Skeletal muscle cell (primary cell): Measurements from ENCODE around the gene FREY1.

ENCODE experiments used
- DNase-seq: peaks from one replicate; pipeline ENCODE4 v3.0.0-alpha.2; 2010; ENCODE audit warnings: low read depth
- H3K4me3 ChIP-seq: 2 replicates; pipeline ENCODE4 v1.5.1; 2011; ENCODE audit warnings: low read depth, mild to moderate bottlenecking, control low read depth, low read length, moderate library complexity

Gene FREY1, protein sequence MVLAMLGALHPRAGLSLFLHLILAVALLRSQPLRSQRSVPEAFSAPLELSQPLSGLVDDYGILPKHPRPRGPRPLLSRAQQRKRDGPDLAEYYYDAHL

DNA sequence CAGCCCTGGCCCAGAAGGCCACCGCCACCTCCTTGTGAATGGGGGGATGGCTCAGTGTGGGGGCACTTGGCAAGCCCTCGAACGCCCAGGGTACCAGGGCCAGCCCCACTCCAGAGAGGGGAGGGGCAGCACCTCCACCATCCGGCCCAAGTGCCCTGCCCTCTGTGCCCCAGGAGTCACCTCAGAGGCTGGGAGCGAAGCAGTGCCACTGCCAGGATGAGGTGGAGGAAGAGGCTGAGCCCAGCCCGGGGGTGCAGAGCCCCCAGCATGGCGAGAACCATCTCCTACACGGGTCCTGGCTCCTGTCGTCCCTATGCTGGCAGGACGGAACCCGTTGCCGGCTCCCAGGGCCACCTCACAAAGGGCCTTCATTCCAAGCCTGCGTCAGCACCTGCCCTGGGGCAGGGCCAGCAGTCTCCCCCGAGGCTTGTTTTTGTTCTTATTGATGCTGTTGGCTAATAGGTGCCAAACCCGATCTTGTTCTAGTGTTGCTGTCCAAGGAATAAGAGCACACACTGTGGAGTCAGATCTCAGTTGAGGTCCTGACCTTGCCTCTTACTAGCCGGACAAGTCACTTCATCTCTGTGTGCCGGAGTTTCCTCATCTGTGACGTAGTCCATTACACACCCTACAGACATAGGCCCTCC lies at the start of gene FREY1:
FREY1 (minus strand) TSS at position 307 of the 647 bp plus-strand sequence; CDS start at position 281, 26 bp downstream.
- H3K4me3 ChIP-seq, result no peak within 1 kb of the TSS
- DNase-seq, result no peak

DNA sequence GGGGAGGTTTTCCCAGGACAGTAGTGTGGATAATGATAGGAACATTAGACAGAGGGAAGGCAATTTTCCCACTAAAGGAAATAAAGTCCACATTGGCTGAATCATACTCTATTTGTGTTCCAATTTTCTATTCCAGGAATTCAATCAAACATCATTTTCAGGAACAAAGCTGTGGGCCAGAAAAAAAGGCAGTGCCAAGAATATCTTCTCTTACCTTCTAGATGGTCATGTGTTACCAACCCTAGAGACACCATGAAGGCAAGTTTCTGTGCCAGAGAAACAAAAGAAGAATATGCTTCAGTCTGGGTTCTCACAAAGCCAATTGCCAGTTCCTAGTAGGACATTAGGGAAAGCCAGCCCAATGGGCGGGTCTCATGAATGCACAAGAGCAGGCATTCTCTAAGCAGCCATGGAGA lies 42.9 kb upstream of the FREY1 start:
- DNase-seq, result no peak
- H3K4me3 ChIP-seq, result no peak overlapping the region

DNA sequence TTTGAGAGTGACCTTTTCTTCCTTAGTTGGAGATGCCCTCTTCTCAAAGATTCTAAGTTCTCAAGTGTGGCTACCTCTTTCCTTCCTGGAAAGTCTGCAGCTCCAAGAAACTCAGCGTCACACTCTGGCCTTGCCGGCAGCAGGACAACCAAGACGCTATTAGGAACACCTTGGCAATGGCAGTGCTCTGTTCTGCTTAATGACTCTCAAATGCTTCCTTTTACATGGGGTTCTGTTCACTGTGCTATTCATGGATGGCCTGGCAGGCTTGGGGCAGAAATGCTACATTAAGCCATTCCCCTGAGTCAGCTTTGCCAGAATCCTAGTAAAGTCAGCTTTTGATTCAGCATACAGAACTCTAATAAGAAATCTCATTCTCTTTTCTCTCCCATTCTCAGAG lies 41.3 kb upstream of the FREY1 start:
- no peak overlapping the region for H3K4me3 ChIP-seq
- no peak for DNase-seq

DNA sequence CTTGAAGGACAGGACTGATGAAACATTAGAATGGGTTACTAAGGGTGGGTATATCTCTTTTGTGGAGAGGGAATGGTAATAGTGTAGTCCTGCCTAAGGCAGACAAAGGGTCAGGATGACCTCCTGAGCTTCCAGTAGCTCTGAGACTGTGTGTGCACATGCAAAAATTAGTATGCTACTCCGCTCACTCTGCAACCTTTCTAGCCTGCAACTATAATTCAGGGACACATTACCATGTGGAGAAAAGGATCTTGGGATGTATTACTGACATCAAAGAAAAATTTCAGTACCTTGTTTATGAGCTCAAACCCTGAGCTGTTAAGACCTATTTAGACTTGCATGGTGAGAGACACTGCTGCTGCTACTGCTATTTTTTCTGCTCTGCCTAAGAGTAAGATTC lies 40.8 kb upstream of the FREY1 start:
- H3K4me3 ChIP-seq, result no peak overlapping the region
- no peak for DNase-seq

DNA sequence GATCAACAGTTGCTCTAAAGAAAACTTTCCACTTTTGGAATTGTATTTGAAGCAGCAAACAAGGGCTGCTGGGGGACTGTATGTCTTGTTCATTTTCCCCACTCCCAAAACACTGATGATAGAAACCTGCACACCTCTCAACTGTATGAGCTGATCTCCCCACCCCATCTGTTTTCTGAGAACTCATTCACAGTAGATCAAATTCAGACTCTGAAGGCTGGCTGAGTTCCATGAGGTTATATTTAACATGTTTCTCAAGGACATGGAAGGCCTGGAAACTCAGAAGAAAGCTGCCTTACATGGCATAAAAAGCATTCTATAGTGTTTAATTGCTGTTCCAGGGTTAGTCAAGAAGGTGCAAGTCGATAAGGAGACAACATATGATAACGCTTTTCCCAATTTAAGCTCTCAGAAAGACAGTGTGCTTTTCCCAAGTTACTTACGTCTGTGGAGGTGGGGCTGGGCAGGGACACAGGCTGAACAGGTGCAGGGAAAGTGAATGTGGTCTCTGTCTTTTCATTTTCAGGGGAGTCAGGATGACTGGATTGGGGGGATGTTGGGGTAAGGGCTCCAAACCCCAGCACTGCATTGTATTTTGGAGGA lies 38.4 kb upstream of the FREY1 start:
- no peak overlapping the region for H3K4me3 ChIP-seq
- no peak for DNase-seq

DNA sequence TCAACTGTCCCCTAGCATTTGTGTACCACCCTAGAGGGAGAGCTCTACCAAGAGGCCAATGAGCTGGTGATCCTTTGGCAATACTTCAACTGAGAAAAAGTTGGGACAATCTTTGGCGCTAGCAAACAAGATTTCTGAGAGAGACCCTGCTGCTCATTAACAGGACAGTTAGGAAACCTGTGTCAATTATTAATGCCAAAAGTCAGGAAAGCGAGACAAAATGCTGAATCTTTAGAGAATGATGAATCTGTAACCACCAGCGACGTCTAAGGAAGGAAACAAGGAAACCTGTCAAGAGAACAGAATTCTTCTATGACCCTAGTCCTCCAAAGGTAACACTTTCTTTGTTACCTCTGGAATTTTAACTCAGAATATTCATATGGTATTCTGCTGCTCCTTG lies 35.3 kb upstream of the FREY1 start:
- no peak overlapping the region for H3K4me3 ChIP-seq
- no peak for DNase-seq

DNA sequence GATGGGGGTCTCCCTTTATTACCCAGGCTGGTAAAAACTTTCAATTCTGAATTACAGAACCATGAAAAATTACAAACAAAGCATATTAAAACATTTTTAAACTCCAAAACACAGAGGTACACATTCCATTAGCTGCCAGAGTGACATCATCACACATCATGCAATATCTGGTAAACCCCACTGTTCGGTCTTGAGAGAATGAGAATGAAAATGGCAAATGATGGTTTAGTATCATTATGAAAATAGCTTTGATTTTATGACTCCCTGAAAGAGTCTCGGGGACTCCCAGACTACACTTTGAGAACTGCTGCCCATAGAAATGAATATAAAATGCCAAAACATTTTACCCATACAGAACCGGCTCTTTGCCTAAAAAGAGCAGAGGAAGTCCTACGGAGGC lies 34.2 kb upstream of the FREY1 start:
- no peak for DNase-seq
- H3K4me3 ChIP-seq, result no peak overlapping the region

DNA sequence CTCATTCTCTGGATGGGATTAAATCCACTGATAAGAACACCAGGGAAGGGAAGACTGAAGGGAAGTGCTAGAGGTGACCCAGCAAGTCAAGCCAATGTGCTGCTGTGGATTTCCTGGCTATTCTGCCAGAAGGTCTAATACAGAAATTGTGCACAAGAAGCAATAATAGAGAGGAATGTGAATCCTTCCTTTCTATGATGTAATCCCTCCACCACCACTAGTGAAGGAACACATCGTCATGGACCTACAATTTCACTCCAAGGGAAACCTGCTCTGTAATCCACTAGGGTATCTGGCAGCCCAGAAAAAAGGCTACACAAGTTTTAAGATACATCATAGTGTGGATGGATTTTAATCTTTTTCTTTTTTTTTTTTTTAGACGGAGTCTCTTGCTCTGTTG lies 32.8 kb upstream of the FREY1 start:
- no peak for DNase-seq
- no peak overlapping the region for H3K4me3 ChIP-seq

DNA sequence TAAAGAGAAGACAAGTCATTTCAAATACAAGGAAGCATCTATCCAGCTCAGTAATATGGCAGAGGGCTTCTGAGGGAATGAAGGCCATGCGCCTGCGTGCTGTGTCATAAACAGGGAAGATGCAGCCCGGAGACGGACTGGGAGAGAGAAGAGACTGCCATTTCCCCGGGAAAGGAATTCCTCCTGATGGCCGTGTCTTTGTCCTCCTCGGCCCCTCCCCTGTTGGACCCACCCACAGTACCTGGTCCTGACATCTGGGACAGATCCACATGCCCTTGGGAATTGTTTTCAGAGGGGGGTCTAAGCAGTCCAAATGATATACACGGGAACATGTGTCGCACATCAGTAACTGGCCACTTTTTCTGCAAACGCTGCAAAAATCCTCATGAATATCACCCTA lies 30.8 kb upstream of the FREY1 start:
- H3K4me3 ChIP-seq, result no peak overlapping the region
- DNase-seq, result no peak

DNA sequence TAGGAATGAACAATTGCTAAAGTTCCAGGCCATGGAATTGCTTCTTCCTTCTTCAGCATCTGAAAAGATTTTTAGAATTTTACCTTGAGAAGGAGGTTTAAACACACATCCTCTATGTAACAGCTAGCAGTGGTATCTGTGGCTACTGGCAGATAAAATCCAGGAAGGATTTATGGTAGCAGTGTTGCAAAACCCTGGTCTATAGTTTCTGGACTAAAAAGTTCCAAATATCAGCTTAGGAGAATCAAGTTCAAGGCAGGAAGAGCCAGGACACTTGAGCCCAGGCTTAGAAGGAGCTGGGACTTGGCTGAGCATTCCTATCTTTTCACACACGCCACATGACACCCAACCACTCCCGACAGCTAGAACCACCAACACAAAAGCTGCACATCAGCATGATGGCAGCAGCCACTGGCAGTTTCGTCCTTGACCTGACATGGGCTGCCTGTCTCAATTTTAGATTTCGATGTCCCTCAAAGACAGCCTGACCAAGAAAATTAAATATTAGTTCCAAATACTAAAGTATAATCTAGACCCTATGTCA lies 29.5 kb upstream of the FREY1 start:
- DNase-seq, result no peak
- no peak overlapping the region for H3K4me3 ChIP-seq

DNA sequence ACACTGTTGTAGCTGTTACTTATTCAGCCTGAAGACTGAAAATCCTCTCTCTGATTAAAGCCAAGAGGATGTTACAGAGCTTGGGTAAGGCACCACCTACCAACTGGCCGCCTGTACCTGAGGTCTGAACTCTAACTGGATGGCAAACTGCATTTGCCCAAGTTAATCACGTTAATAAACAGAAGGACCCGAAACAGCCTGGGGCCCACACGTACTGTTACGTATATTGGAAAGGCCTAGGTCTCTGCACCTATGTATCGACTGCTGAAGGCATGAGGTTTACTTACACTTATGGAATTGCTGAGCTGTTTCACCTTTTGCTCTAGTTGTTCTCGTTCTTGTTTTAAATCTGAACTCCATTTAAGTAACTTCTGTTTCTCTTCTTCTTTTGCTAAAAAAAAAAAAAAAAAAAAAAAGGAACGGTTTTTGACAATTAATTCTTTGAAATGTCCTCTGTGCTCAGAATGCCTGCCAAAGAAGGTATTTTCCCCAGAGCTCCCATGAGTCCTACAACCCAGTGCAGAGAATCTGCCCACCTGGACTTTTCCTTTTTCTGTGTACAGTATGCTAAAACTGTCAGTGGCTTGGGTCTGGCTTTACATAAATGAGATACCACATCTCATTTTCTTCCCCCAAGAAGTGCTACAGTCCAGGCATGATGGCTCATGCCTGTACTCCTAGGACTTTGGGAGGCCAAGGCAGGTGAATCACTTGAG lies 28.4 kb upstream of the FREY1 start:
- H3K4me3 ChIP-seq, result no peak overlapping the region

DNA sequence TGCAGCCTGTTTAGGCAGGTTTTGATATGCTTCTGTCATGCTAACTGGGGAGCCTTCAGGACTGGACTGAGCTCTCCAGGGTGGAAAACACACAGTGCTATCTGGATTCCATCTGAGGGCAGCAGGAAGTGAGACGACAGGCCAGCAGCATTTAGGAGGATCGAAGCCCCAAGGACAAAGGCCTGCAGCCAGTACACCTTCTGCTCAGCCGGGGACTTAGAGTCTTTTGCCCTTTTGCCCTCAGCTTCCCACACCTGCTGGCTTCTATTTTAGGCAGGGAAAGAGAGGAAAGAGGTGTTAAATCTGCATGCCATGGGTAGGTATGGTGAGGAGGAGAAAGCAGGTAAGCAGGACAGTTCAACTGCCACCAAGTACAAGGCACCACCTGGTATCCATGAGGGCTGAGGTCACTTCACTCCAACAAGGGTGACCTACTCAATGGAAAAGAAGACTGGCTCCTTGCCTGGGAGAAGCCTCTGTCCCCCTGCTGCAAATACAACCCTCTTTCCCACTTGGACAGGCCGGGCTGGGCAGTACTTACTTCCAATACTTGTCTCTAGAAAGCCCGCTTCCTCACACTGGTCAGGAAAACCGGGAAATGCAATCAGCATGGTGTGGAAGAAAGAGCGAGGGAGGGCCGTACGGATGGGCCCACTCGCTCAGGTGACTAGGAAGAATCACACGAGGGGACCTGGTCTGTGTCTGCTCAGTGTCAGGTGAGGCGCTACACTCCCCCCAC lies 27.7 kb upstream of the FREY1 start:
- DNase-seq, result no peak
- no peak overlapping the region for H3K4me3 ChIP-seq

More for the DNA sequence above, 28.4 kb upstream of the FREY1 start:
- no peak for DNase-seq

DNA sequence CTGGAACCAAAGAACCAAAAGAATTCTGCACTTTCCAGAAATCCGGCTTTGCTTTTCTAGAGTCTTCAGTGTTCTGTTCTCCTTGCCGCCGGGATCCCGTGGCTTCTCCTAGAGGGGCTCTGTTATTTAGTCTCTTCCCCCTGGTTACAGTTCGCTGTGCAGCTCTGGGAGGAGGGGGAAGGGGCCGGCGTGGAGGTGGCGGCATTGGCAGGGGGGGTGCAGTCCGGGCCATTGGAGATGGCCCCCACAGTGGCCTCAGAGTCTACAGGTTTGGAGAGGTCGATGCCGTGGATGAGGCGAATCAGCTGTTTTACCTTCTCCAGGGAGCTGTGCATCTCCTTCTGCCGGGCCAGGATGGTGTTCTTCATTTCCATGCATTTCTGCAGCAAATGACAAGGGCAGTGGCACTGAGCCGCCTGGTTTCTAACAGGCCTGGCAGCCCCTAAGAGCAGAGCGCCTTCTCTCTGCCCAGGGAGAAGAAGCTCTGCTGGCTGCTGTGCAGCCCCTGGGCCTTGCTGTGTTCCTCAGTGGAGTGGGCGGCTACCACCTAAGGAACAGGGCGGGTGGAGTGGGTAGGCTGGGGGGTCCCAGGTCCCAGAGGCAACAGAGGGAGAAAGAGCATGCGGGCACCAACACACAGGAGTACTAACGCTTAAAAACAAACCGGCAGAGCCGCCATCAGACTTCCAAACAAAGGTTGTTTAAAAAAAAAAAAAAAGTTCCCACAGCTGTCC lies 26.9 kb upstream of the FREY1 start:
- DNase-seq, result no peak
- H3K4me3 ChIP-seq, result no peak overlapping the region

DNA sequence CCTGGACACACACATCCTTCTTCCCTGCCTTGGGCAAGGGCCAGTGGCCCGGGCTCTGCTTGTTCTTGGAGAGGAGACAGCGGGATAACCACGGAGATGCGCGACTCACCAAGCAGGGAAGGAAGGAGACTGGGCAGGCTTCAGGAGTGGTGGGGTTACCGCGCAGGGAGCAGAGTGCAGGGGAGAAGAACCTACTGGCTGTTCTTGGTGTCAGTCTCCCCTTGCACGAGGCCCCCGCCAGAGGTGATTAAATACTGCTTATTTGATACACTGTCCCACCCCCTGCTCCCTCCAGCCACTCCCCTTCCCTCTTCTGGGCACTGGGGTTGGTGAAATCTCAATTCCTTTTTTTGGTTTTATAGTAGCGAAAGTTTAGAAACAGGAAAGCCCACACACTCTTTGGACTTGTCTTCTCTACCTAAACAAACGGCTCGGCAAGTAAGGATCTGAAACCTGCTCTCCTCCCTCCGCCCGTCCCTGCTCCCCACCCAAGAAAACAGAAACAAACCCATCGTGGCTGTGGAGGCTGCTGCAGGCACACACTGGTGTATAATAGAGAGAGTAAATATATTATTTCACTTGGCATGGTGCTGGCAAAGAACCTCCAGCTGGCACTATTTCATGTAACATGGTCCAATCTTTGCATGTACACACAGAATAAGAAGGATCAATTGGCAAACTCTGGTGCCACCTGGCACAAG lies 26.2 kb upstream of the FREY1 start:
- DNase-seq, result peak; percentile 21
- H3K4me3 ChIP-seq, result no peak overlapping the region

DNA sequence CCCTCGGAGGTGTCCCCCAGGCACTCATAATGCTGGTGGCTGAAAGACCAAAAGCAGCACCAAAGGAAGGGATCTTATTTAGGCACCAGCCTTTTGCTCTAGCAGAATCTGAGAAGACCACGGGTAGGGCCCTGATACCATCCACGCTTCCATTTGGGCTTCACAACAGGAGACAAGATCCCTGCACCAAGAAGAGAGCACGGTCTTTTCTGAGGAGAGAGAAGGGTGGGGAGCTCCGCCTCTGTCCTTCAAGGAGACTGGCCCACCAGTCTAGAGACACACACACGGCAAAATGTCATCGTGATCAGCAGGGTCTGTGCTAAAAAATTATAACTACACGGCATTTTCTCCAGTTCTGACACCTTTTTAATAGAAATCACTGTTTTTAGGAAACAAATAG lies 25.1 kb upstream of the FREY1 start:
- no peak overlapping the region for H3K4me3 ChIP-seq
- no peak for DNase-seq

DNA sequence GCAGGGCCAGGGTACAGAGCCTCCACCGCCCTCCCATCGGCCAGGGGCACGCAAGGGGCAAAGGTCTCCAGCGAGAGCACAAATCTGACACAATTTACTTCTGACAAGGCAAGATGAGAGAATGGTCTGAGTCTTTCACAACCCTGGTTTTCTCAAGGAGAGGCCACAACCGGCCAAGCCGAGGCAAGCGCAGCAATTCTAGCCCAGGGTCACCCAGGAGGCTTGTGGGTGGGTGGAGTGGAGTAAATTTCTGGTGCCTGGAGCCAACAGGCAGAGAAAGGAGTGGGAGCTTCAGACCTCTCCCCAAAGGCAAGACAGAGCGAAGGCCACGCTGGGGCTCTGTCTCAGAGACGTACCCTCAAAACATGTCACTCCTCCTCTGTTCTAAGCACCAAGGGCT lies 24.7 kb upstream of the FREY1 start:
- no peak overlapping the region for H3K4me3 ChIP-seq
- DNase-seq, result no peak

DNA sequence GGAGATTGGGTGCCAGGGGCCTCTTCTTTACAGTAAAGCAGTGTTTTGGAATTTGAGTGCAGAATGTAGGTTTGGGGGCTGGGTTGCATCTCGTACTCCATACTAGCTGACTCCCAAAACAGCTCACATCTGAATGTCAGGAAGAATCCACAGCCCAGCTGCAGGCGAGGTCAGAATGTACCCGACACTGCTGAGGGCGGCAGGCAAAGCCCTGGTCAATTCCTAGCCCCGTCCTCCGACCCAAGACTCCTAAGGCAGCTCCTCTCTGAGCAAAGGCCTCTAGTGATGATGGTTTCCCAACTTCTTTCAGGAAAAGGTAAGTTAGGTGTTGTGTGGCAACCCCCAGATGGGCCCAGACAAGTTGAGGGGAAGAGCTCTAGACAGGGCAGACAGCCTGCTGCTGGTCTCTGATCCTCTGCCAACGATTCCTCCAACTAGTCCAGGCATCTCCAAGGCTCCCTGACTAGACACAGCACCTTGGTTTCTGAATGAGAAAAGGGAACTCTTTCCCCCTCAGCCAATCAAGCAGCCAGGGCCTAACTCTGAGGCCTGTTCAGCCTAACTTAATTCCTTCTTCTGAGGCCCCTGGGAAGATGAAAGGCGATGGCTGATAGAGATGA lies 24.0 kb upstream of the FREY1 start:
- DNase-seq, result no peak

More for the DNA sequence above, 24.0 kb upstream of the FREY1 start:
- H3K4me3 ChIP-seq, result no peak overlapping the region
